K562 (cell line): ENCODE results near the gene FAHD2A. TPM values are rescaled to one million over a fixed set of nuclear protein-coding genes. Genes with fewer than 3 reads are reported as not detected.

Experiments used
- ATAC-seq: fragments of 200-7000 bp; cut with Tn5 transposase; 3 replicates; pipeline ENCODE4 v1.9.1; 2020; ENCODE audit warnings: moderate library complexity
- BruUV-seq: library from RNA; stranded (reverse); fragments of 400-500 nt; replicated peaks from 2 replicates; lab custom pipeline; 2021; lab: Mats Ljungman, UMichigan
- CTCF ChIA-PET: fragments of 300-600 bp; formaldehyde crosslinking; extraction: SDS; loops from one replicate; lab custom pipeline; 2021; ENCODE audit warnings: low intra/inter-chr PET ratio; lab: Yijun Ruan, JAX
- POLR2A ChIA-PET: fragments of 300-600, 350-650 bp; sonication (Branson Sonifier 250); formaldehyde crosslinking; extraction: SDS; loops from one replicate; lab custom pipeline; 2021; ENCODE audit warnings: antibody characterized with exemption, inconsistent platforms; lab: Yijun Ruan, JAX
- DNase-seq, 4 experiments: peaks; one replicate each; pipeline versions ENCODE4 v3.0.0 to v3.0.0-alpha.2; 2011 to 2018; ENCODE audit warnings: low spot score in 3 of 4, mixed read lengths in 3 of 4; ENCODE audit errors: extremely low read depth in 1 of 4
- FAIRE-seq: peaks from 2 replicates; lab custom pipeline; 2011; peaks lifted over from hg19 to GRCh38; lab: Jason Lieb, UNC
- H2AFZ ChIP-seq: 2 replicates; pipeline ENCODE4 v1.6.0; 2011; ENCODE audit warnings: low read depth, low read length, control low read depth, inconsistent platforms
- H3K27ac ChIP-seq: fragments of 200-600 bp; 3 replicates; pipeline ENCODE4 v1.8.0; 2011; ENCODE audit warnings: low read depth, mild to moderate bottlenecking, control low read depth, inconsistent platforms, low read length, moderate library complexity, mixed read lengths; ENCODE audit errors: extremely low read depth
- H3K27me3 ChIP-seq, 2 experiments: fragments of 300-600 bp in 1 of 2; 2 replicates in 1 of 2; 3 replicates in 1 of 2; pipeline versions ENCODE4 v1.6.0 to v1.8.0; 2011; ENCODE audit warnings: inconsistent platforms in 2 of 2, low read length in 2 of 2, mild to moderate bottlenecking in 1 of 2, mixed read lengths in 1 of 2, moderate library complexity in 1 of 2; ENCODE audit not compliant: control insufficient read depth in 2 of 2, insufficient read depth in 2 of 2
- H3K36me3 ChIP-seq: fragments of 300-600 bp; 3 replicates; pipeline ENCODE4 v1.8.0; 2011; ENCODE audit warnings: mild to moderate bottlenecking, low read length, inconsistent platforms; ENCODE audit not compliant: control insufficient read depth, insufficient read depth
- H3K4me1 ChIP-seq, 2 experiments: fragments of 200-600 bp in 1 of 2; replicated peaks in 1 of 2; 2 replicates in 1 of 2; 3 replicates in 1 of 2; pipeline versions ENCODE4 v1.5.1 to v1.8.0; 2011; ENCODE audit warnings: inconsistent platforms in 2 of 2, low read length in 2 of 2, mild to moderate bottlenecking in 1 of 2, mixed read lengths in 1 of 2, moderate library complexity in 1 of 2; ENCODE audit not compliant: control insufficient read depth in 2 of 2, insufficient read depth in 2 of 2
- H3K4me2 ChIP-seq: 2 replicates; pipeline ENCODE4 v1.6.1; 2011; ENCODE audit warnings: low read length, control low read depth, inconsistent platforms, mixed read lengths; ENCODE audit not compliant: insufficient read depth
- H3K4me3 ChIP-seq: fragments of 200-600 bp; sonication (generic), shearing (Covaris generic); 2 replicates; pipeline ENCODE4 v1.5.1; 2016; ENCODE audit warnings: control low read depth, inconsistent platforms
- H3K79me2 ChIP-seq: fragments of 200-600 bp; 3 replicates; pipeline ENCODE4 v1.8.0; 2011; ENCODE audit warnings: low read length, inconsistent platforms; ENCODE audit not compliant: control insufficient read depth, insufficient read depth
- H3K9ac ChIP-seq, 2 experiments: 2 replicates each; pipeline versions ENCODE4 v1.6.0 to v1.6.1; 2011; ENCODE audit warnings: low read depth in 2 of 2, low read length in 2 of 2, control low read depth in 1 of 2, inconsistent platforms in 1 of 2, mild to moderate bottlenecking in 1 of 2, mixed read lengths in 1 of 2; ENCODE audit not compliant: insufficient read depth in 1 of 2
- H3K9me1 ChIP-seq: one replicate; pipeline ENCODE4 v1.6.0; 2011; ENCODE audit warnings: inconsistent platforms, mild to moderate bottlenecking, low read length, moderate library complexity; ENCODE audit not compliant: control insufficient read depth, insufficient read depth
- H3K9me3 ChIP-seq: replicated peaks from 2 replicates; pipeline ENCODE4 v1.5.1; 2011; ENCODE audit warnings: low read depth, low read length, inconsistent platforms; ENCODE audit not compliant: control insufficient read depth, insufficient read depth
- H4K20me1 ChIP-seq: replicated peaks from 2 replicates; pipeline ENCODE4 v1.6.1; 2011; ENCODE audit warnings: low read length, inconsistent platforms, mixed read lengths; ENCODE audit not compliant: control insufficient read depth, insufficient read depth
- ASH1L ChIP-seq: fragments of 450-650 bp; IDR thresholded peaks from 2 replicates; pipeline ENCODE4 v1.6.1; 2018; ENCODE audit warnings: borderline replicate concordance, mild to moderate bottlenecking, low read depth; ENCODE audit not compliant: partially characterized antibody
- CBX2 ChIP-seq: fragments of 200-600 bp; sonication (generic); IDR thresholded peaks from one replicate; pipeline ENCODE4 v1.6.1; 2012; ENCODE audit warnings: mild to moderate bottlenecking, low read length, inconsistent platforms; ENCODE audit not compliant: insufficient read depth, poor library complexity, severe bottlenecking
- CBX5 ChIP-seq: IDR thresholded peaks from 2 replicates; pipeline ENCODE4 v1.6.1; 2014; ENCODE audit warnings: low read depth, borderline replicate concordance
- FOS ChIP-seq: IDR thresholded peaks from 3 replicates; pipeline ENCODE4 v1.6.1; 2011; ENCODE audit not compliant: insufficient read length; ENCODE audit errors: extremely low read depth
- FOXP1 ChIP-seq: sonication (generic); formaldehyde crosslinking; IDR thresholded peaks from 2 replicates; pipeline ENCODE4 v1.8.0; 2022; ENCODE audit warnings: mild to moderate bottlenecking, missing genetic modification reagents
- HDAC1 ChIP-seq, 2 experiments: fragments of 450-650 bp; IDR thresholded peaks; 2 replicates each; pipeline ENCODE4 v1.6.1; 2016 to 2017; ENCODE audit warnings: inconsistent platforms in 1 of 2, mild to moderate bottlenecking in 1 of 2, moderate library complexity in 1 of 2
- PHF21A ChIP-seq: fragments of 450-650 bp; IDR thresholded peaks from 2 replicates; pipeline ENCODE4 v1.6.1; 2017; ENCODE audit warnings: low read depth, borderline replicate concordance
- PHF8 ChIP-seq: fragments of 200-600 bp; sonication (generic); IDR thresholded peaks from 2 replicates; pipeline ENCODE4 v1.6.1; 2012; ENCODE audit warnings: mixed run types, mild to moderate bottlenecking, inconsistent platforms, low read length, moderate library complexity, borderline replicate concordance
- POLR2B ChIP-seq: fragments of 450-650 bp; IDR thresholded peaks from 2 replicates; pipeline ENCODE4 v1.6.1; 2018; ENCODE audit warnings: low read depth; ENCODE audit not compliant: partially characterized antibody
- POLR2H ChIP-seq: IDR thresholded peaks from 2 replicates; pipeline ENCODE4 v1.6.1; 2016; ENCODE audit warnings: missing genetic modification characterization, low read depth, mild to moderate bottlenecking, control low read depth, missing compliant biosample characterization, moderate library complexity
- RAD51 ChIP-seq: fragments of 450-650 bp; IDR thresholded peaks from 2 replicates; pipeline ENCODE4 v1.7.1; 2016; ENCODE audit warnings: low read depth, mild to moderate bottlenecking, borderline replicate concordance
- SIRT6 ChIP-seq: IDR thresholded peaks from one replicate; pipeline ENCODE4 v1.6.1; 2012; ENCODE audit warnings: low read depth, mild to moderate bottlenecking, control low read depth, inconsistent platforms, low read length, moderate library complexity
- SMARCE1 ChIP-seq: fragments of 450-650 bp; IDR thresholded peaks from 2 replicates; pipeline ENCODE4 v1.7.1; 2016; ENCODE audit warnings: mild to moderate bottlenecking
- ZNF12 ChIP-seq: sonication (generic); formaldehyde crosslinking; IDR thresholded peaks from 2 replicates; pipeline ENCODE4 v1.4.0; 2020; ENCODE audit warnings: mild to moderate bottlenecking, missing genetic modification reagents
- WGBS: fragments of 100-300 bp; shearing (Covaris generic); methylation state at CpG from one replicate; pipeline ENCODE4 v1.1.6; 2016; ENCODE audit warnings: low coverage, mixed read lengths; ENCODE audit not compliant: insufficient coverage; ENCODE audit errors: missing lambda C conversion rate; 5-methylcytosine and 5-hydroxymethylcytosine counted together
- in situ Hi-C: fragments of 300-500 bp; cut with MboI; formaldehyde crosslinking; loops from 4 replicates; pipeline ENCODE4 v1.15.0; 2018; ENCODE audit warnings: inconsistent platforms, mixed read lengths
- intact Hi-C: fragments of 100-400 bp; cut with micrococcal nuclease; formaldehyde crosslinking; loops from 2 replicates; pipeline ENCODE4 v1.14.2; 2022
- polyA plus RNA-seq, 8 experiments: library from polyadenylated mRNA; depleted of rRNA in 4 of 8; stranded (reverse) in 5 of 8; unstranded in 3 of 8; fragments of >200 nt; fragmentation: Nextera tagmentation in 2 of 8; fragmentation: Illumina TruSeq in 1 of 8; extraction: Ambion mirVana in 2 of 8; extraction: Trizol in 1 of 8; gene quantifications; 2 replicates each; pipeline versions ENCODE4 v1.2.1 to v1.2.3, GENCODE V29; 2011 to 2014; ENCODE audit warnings: inconsistent platforms in 1 of 8, missing spikeins in 1 of 8
- total RNA-seq, 7 experiments: library from RNA; depleted of rRNA in 6 of 7; stranded (reverse); fragments of >200 nt in 6 of 7; fragmentation: Illumina TruSeq in 2 of 7; extraction: Trizol in 2 of 7; gene quantifications; 2 replicates each; pipeline versions ENCODE4 v1.2.1 to v1.2.3, GENCODE V29; 2011 to 2021; ENCODE audit warnings: low replicate concordance in 1 of 7
- TF ChIP-seq, protein P1 (sequence below): sonication (generic); formaldehyde crosslinking; IDR thresholded peaks from 2 replicates; pipeline ENCODE4 v1.8.1; 2023; ENCODE audit warnings: mild to moderate bottlenecking, missing genetic modification reagents
- TF ChIP-seq, protein P2 (sequence below): fragments of 450-650 bp; IDR thresholded peaks from 2 replicates; pipeline ENCODE4 v1.6.1; 2017; ENCODE audit warnings: antibody characterized with exemption
- TF ChIP-seq, protein P3 (sequence below): fragments of 250-450 bp; sonication (Bioruptor Pico); IDR thresholded peaks from 2 replicates; pipeline ENCODE4 v1.4.0; 2020; ENCODE audit warnings: mild to moderate bottlenecking
- TF ChIP-seq, protein P4 (sequence below): fragments of 250-450 bp; sonication (Bioruptor Pico); IDR thresholded peaks from 2 replicates; pipeline ENCODE4 v1.9.0; 2021; ENCODE audit warnings: mild to moderate bottlenecking

The FAHD2A gene
- total and polyA plus RNA-seq, 9 of the 15 experiments (the other 6 are each of a cell fraction or from before 2014, with no cell fraction given): 13.8 to 41.0 (median 30.4) TPM

DNA sequence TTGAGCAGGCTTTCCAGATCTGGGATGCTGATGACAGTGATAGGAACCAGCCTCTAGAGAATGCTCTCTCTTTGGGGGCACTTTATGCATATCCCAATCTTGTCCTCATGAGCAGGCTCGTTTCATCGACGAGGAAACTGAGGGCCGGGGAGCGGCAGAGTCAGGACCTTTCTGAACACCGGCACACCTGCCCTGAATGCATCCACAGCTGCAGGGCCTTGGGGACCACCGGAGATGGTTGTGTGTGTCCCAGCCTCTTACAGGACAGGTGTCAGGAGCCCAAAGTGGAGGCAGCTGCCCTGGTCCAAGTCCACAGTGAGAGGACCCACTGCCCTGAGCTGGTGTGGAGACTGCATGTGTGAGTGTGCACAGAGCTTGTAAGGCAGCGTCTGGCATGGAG is 47.6 kb upstream of the FAHD2A start:
- no peaks in the 10 kb centered on the region for H3K4me1 ChIP-seq
- no peaks in the 10 kb centered on the region for H3K36me3 ChIP-seq
- no peak overlapping the region for H3K4me2 ChIP-seq
- no TSS peak for BruUV-seq
- ATAC-seq: no peak
- ChIA-PET POLR2A (interaction anchor here (0.6 kb wide), 2 partner anchors 32 to 853 kb away, joined by 3 read pairs; no protein-coding TSS in a partner anchor), CTCF (no interaction called here)
- intact Hi-C loops: no loop called here
- H4K20me1 ChIP-seq: peaks cover 7% of the 10 kb centered on the region
- DNase-seq: no peak
- WGBS: 0% methylated on average over 8 of the region's 8 CpGs
- no peak for FAIRE-seq
- H3K27ac ChIP-seq: no peak overlapping the region
- no peak overlapping the region for H2AFZ ChIP-seq
- no peaks in the 10 kb centered on the region for H3K9me1 ChIP-seq
- H3K4me3 ChIP-seq: no peak overlapping the region
- in situ Hi-C loops: no loop called here
- H3K79me2 ChIP-seq: no peaks in the 10 kb centered on the region
- H3K27me3 ChIP-seq: peaks cover 0 to 60% of the 10 kb centered on the region in 2 experiments; a peak in 2 of 5 replicates
- H3K9ac ChIP-seq: no peak overlapping the region
- no peaks in the 10 kb centered on the region for H3K9me3 ChIP-seq
- TF ChIP-seq, protein P1, sequence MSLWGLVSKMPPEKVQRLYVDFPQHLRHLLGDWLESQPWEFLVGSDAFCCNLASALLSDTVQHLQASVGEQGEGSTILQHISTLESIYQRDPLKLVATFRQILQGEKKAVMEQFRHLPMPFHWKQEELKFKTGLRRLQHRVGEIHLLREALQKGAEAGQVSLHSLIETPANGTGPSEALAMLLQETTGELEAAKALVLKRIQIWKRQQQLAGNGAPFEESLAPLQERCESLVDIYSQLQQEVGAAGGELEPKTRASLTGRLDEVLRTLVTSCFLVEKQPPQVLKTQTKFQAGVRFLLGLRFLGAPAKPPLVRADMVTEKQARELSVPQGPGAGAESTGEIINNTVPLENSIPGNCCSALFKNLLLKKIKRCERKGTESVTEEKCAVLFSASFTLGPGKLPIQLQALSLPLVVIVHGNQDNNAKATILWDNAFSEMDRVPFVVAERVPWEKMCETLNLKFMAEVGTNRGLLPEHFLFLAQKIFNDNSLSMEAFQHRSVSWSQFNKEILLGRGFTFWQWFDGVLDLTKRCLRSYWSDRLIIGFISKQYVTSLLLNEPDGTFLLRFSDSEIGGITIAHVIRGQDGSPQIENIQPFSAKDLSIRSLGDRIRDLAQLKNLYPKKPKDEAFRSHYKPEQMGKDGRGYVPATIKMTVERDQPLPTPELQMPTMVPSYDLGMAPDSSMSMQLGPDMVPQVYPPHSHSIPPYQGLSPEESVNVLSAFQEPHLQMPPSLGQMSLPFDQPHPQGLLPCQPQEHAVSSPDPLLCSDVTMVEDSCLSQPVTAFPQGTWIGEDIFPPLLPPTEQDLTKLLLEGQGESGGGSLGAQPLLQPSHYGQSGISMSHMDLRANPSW: no peak
- TF ChIP-seq PHF8 (no peak), PHF21A (no peak), HDAC1 (IDR thresholded peaks at IDR 0.05) (no peak), SIRT6 (no peak), CBX2 (no peak), FOXP1 (CRISPR knock-in tag) (no peak), ZNF12 (CRISPR knock-in tag) (no peak), FOS (no peak), CBX5 (no peak), ASH1L (no peak), SMARCE1 (no peak), POLR2B (no peak), POLR2H (no peak), RAD51 (no peak)
- TF ChIP-seq, protein P2, sequence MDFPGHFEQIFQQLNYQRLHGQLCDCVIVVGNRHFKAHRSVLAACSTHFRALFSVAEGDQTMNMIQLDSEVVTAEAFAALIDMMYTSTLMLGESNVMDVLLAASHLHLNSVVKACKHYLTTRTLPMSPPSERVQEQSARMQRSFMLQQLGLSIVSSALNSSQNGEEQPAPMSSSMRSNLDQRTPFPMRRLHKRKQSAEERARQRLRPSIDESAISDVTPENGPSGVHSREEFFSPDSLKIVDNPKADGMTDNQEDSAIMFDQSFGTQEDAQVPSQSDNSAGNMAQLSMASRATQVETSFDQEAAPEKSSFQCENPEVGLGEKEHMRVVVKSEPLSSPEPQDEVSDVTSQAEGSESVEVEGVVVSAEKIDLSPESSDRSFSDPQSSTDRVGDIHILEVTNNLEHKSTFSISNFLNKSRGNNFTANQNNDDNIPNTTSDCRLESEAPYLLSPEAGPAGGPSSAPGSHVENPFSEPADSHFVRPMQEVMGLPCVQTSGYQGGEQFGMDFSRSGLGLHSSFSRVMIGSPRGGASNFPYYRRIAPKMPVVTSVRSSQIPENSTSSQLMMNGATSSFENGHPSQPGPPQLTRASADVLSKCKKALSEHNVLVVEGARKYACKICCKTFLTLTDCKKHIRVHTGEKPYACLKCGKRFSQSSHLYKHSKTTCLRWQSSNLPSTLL: no peak
- TF ChIP-seq, protein P3, sequence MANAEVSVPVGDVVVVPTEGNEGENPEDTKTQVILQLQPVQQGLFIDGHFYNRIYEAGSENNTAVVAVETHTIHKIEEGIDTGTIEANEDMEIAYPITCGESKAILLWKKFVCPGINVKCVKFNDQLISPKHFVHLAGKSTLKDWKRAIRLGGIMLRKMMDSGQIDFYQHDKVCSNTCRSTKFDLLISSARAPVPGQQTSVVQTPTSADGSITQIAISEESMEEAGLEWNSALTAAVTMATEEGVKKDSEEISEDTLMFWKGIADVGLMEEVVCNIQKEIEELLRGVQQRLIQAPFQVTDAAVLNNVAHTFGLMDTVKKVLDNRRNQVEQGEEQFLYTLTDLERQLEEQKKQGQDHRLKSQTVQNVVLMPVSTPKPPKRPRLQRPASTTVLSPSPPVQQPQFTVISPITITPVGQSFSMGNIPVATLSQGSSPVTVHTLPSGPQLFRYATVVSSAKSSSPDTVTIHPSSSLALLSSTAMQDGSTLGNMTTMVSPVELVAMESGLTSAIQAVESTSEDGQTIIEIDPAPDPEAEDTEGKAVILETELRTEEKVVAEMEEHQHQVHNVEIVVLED (CRISPR knock-in tag): no peak
- TF ChIP-seq, protein P4, sequence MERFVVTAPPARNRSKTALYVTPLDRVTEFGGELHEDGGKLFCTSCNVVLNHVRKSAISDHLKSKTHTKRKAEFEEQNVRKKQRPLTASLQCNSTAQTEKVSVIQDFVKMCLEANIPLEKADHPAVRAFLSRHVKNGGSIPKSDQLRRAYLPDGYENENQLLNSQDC (CRISPR knock-in tag): no peak
